Esophagus muscularis mucosa (tissue), 3 donors: Measurements from ENCODE around the gene PPP6R1.

Source experiments
- CTCF ChIP-seq, 3 experiments: fragments of 200-600 bp in 2 of 3; fragments of 450-650 bp in 1 of 3; sonication (generic) in 2 of 3; IDR thresholded peaks; one replicate each; pipeline ENCODE4 v1.5.1; 2017 to 2019; ENCODE audit warnings: antibody characterized with exemption in 3 of 3, mild to moderate bottlenecking in 2 of 3, moderate library complexity in 1 of 3
- POLR2A ChIP-seq: fragments of 450-650 bp; IDR thresholded peaks from one replicate; pipeline ENCODE4 v1.6.1; 2017; ENCODE audit warnings: antibody characterized with exemption, moderate library complexity, mild to moderate bottlenecking, low read depth

DNA sequence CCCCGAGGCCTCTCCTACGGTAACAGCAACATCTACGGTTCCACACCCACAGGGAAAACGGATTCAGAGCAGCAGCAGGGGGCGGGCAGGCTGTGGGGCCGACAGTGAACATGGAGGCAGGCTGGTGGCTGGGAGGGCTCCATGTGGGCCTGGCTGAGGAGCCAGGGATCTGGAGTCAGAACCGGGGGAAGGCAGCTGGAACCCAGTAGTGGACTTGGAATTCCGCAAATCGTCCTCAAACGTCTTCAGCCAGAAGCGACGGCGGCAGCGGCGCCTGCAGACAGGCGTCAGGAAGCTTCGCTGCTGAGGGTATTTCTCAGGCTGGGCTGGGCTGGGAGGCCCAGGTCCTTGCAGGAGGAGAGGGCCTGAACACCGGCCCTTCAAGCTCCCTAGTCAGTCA lies 32.0 kb downstream of the PPP6R1 start:
- TF ChIP-seq CTCF (IDR thresholded peaks at IDR 0.05) (no peak), POLR2A (no peak)
